Endothelial cell of umbilical vein (primary cell): Measurements from ENCODE around the gene C3orf62. TPM values are rescaled to one million over a fixed set of nuclear protein-coding genes. Genes with fewer than 3 reads are reported as not detected.

Experiments
- BruUV-seq: library from RNA; stranded (reverse); fragments of 400-500 nt; replicated peaks from 2 replicates; lab custom pipeline; 2021; lab: Mats Ljungman, UMichigan
- CTCF ChIA-PET: fragments of 300-600, 350-600 bp; sonication (Branson Sonifier 250); formaldehyde crosslinking; loops from one replicate; lab custom pipeline; 2021; ENCODE audit warnings: antibody characterized with exemption, inconsistent platforms; lab: Charles Lee
- POLR2A ChIA-PET: fragments of 300-600, 350-600 bp; sonication (Branson Sonifier 250); formaldehyde crosslinking; loops from one replicate; lab custom pipeline; 2021; ENCODE audit warnings: antibody characterized with exemption, inconsistent platforms; lab: Charles Lee
- DNase-seq: peaks from one replicate; pipeline ENCODE4 v3.0.0-alpha.2; 2011; ENCODE audit warnings: low read depth, low spot score
- FAIRE-seq: peaks from 2 replicates; lab custom pipeline; 2011; peaks lifted over from hg19 to GRCh38; lab: Jason Lieb, UNC
- H2AFZ ChIP-seq: 2 replicates; pipeline ENCODE4 v1.6.0; 2012; ENCODE audit warnings: low read depth, low read length, control low read depth, inconsistent platforms
- H3K27ac ChIP-seq: 2 replicates; pipeline ENCODE4 v1.5.1; 2011; ENCODE audit warnings: low read depth, mild to moderate bottlenecking, control low read depth, low read length, moderate library complexity; ENCODE audit not compliant: insufficient read depth
- H3K27me3 ChIP-seq, 2 experiments: 2 replicates each; pipeline versions ENCODE4 v1.6.0 to v1.6.1; 2011; ENCODE audit warnings: low read length in 2 of 2, mixed read lengths in 1 of 2; ENCODE audit not compliant: control insufficient read depth in 2 of 2, insufficient read depth in 2 of 2
- H3K36me3 ChIP-seq, 2 experiments: 2 replicates in 1 of 2; 3 replicates in 1 of 2; pipeline ENCODE4 v1.5.1; 2011; ENCODE audit warnings: low read length in 2 of 2, mild to moderate bottlenecking in 1 of 2, moderate library complexity in 1 of 2; ENCODE audit not compliant: control insufficient read depth in 2 of 2, insufficient read depth in 2 of 2; ENCODE audit errors: extremely low read depth in 1 of 2
- H3K4me1 ChIP-seq: 3 replicates; pipeline ENCODE4 v1.5.1; 2011; ENCODE audit warnings: mild to moderate bottlenecking, low read length; ENCODE audit not compliant: control insufficient read depth, insufficient read depth; ENCODE audit errors: extremely low read depth
- H3K4me2 ChIP-seq: 2 replicates; pipeline ENCODE4 v1.6.1; 2011; ENCODE audit warnings: low read length, control low read depth, mixed read lengths; ENCODE audit not compliant: insufficient read depth
- H3K4me3 ChIP-seq, 3 experiments: fragments of 200-600 bp in 1 of 3; sonication (generic), shearing (Covaris generic) in 1 of 3; replicated peaks in 1 of 3; 2 replicates each; pipeline ENCODE4 v1.5.1; 2011 to 2016; ENCODE audit warnings: control low read depth in 3 of 3, low read length in 3 of 3, mild to moderate bottlenecking in 2 of 3, inconsistent platforms in 1 of 3, low read depth in 1 of 3, moderate library complexity in 1 of 3; ENCODE audit not compliant: insufficient read depth in 1 of 3
- H3K79me2 ChIP-seq: 2 replicates; pipeline ENCODE4 v1.6.0; 2012; ENCODE audit warnings: low read length, inconsistent platforms; ENCODE audit not compliant: control insufficient read depth, insufficient read depth
- H3K9ac ChIP-seq: replicated peaks from 2 replicates; pipeline ENCODE3; 2011; ENCODE audit warnings: low read length, control low read depth; ENCODE audit not compliant: insufficient read depth; ENCODE audit errors: extremely low read depth
- H3K9me1 ChIP-seq: replicated peaks from 3 replicates; pipeline ENCODE4 v1.6.0; 2011; ENCODE audit warnings: mild to moderate bottlenecking, low read length; ENCODE audit not compliant: control insufficient read depth, insufficient read depth; ENCODE audit errors: extremely low read depth
- H3K9me3 ChIP-seq: replicated peaks from 2 replicates; pipeline ENCODE4 v1.5.1; 2012; ENCODE audit warnings: low read length, inconsistent platforms; ENCODE audit not compliant: control insufficient read depth, insufficient read depth
- H4K20me1 ChIP-seq: replicated peaks from 2 replicates; pipeline ENCODE3; 2011; ENCODE audit warnings: mild to moderate bottlenecking, low read length; ENCODE audit not compliant: control insufficient read depth, insufficient read depth; ENCODE audit errors: extremely low read depth
- CTCF ChIP-seq, 2 donors: IDR thresholded peaks; 1 replicate in 1 of 2; 2 replicates in 1 of 2; pipeline ENCODE4 v1.5.1; 2011; ENCODE audit warnings: low read length in 2 of 2, mild to moderate bottlenecking in 2 of 2, moderate library complexity in 2 of 2, control low read depth in 1 of 2, inconsistent platforms in 1 of 2, low read depth in 1 of 2; ENCODE audit not compliant: insufficient read depth in 1 of 2; ENCODE audit errors: extremely low read depth in 1 of 2
- EZH2 ChIP-seq: IDR thresholded peaks from 2 replicates; pipeline ENCODE4 v1.6.1; 2012; ENCODE audit warnings: borderline replicate concordance, low read depth, mild to moderate bottlenecking, moderate library complexity, low read length, inconsistent platforms; ENCODE audit not compliant: severe bottlenecking
- FOS ChIP-seq: IDR thresholded peaks from 2 replicates; pipeline ENCODE4 v1.6.1; 2011; ENCODE audit warnings: mild to moderate bottlenecking, low read length, moderate library complexity, borderline replicate concordance; ENCODE audit not compliant: insufficient read depth
- GATA2 ChIP-seq: IDR thresholded peaks from 2 replicates; pipeline ENCODE4 v1.7.0; 2011; ENCODE audit warnings: low read depth, mild to moderate bottlenecking, moderate library complexity, mixed read lengths, low read length; ENCODE audit not compliant: insufficient read length, insufficient read depth
- JUN ChIP-seq: IDR thresholded peaks from 2 replicates; pipeline ENCODE4 v1.6.1; 2011; ENCODE audit warnings: borderline replicate concordance, low read depth; ENCODE audit not compliant: insufficient read length, insufficient read depth
- MAX ChIP-seq: IDR thresholded peaks from 2 replicates; pipeline ENCODE4 v1.6.1; 2011; ENCODE audit not compliant: insufficient read depth, insufficient read length
- MYC ChIP-seq: IDR thresholded peaks from one replicate; pipeline ENCODE4 v1.6.1; 2011; ENCODE audit warnings: mild to moderate bottlenecking, low read depth, low read length
- POLR2A ChIP-seq: IDR thresholded peaks from 2 replicates; pipeline ENCODE4 v1.6.1; 2012; ENCODE audit warnings: low read depth, mild to moderate bottlenecking, control low read depth, low read length
- dilution Hi-C: fragments of 300-500 bp; cut with MboI; formaldehyde crosslinking; loops from one replicate; pipeline ENCODE4 v1.15.0; 2019; ENCODE audit warnings: low sequenced_read_pairs; ENCODE audit not compliant: extremely low pct_ligation_motif_present
- intact Hi-C: fragments of 100-400 bp; cut with micrococcal nuclease; formaldehyde crosslinking; loops from one replicate; pipeline ENCODE4 v1.10.0; 2022
- polyA plus RNA-seq, 4 experiments: library from polyadenylated mRNA; depleted of rRNA in 3 of 4; stranded (reverse) in 3 of 4; unstranded in 1 of 4; fragments of >200 nt; gene quantifications; 2 replicates each; pipeline versions ENCODE4 v1.2.1 to v1.2.3, GENCODE V29; 2011 to 2012; ENCODE audit warnings: missing spikeins in 1 of 4
- total RNA-seq: library from RNA; stranded (reverse); gene quantifications from 2 replicates; pipeline ENCODE4 v1.2.3, GENCODE V29; 2021

The C3orf62 gene
- total and polyA plus RNA-seq, 2 donors (not counting 3 experiments of a cell fraction or from before 2014, with no cell fraction given): 2.8 to 5.6 TPM

GRCh38 chr3:49266410-49267095, 10.5 kb downstream of the C3orf62 start:
- TF ChIP-seq MYC: no peak
- no peak for TF ChIP-seq MAX
- no peak for TF ChIP-seq JUN
- POLR2A ChIA-PET: no interaction called here

DNA sequence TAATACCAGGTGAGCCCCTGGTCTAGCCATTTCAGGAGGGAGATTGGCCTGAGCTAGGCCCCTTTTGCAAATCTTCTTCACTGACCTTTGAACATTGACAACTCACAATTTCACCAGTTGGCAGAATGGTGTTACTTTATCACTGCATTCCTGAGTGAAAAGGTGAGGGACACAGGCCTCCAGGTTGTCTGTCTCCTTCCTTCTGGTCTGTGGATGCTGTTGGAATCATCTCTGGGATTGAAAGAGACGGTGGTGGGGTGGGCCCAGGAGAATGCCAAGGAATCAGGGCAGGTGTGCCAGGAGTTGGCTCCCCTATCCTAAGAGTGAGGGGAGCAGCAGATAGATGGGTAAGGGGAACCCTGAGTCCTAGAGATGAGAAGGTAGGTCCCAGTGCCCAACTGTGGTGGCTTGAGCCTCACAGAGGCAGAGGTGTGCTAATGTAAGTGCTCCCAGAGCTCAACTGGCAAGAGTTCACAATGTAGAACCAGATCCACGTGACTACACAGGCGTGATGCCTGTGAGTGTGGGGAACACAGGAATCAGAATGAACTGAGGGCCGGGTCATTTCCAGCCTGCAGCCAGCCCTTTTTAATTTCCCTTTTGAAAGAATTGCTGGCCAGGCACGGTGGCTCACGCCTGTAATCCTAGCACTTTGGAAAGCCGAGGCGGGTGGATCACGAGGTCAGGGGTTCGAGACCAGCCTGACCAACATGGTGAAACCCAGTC, 11.2 kb downstream of the C3orf62 start:
- CTCF ChIA-PET: interaction anchor here (1.0 to 1.5 kb wide), 3 partner anchors 11 to 95 kb away, joined by 4 to 10 read pairs (median 4); partner anchors contain the start of gene KLHDC8B
- no peak overlapping the region for H3K9ac ChIP-seq
- intact Hi-C loops: no loop called here
- no peaks in the 10 kb centered on the region for H3K9me1 ChIP-seq
- H2AFZ ChIP-seq: no peak overlapping the region
- H3K27ac ChIP-seq: no peak overlapping the region
- H3K79me2 ChIP-seq: no peaks in the 10 kb centered on the region
- TF ChIP-seq FOS: no peak
- TF ChIP-seq EZH2: no peak
- TF ChIP-seq CTCF (IDR thresholded peaks at IDR 0.05; ENCODE audit: extremely low read depth in 1 of 2, insufficient read depth in 1 of 2, low read depth in 1 of 2, low read length in 2 of 2): no peak
- TF ChIP-seq POLR2A: no peak
- TF ChIP-seq GATA2: no peak
- no peak for DNase-seq
- H3K4me1 ChIP-seq: no peaks in the 10 kb centered on the region
- H4K20me1 ChIP-seq: no peaks in the 10 kb centered on the region
- H3K4me3 ChIP-seq: no peak overlapping the region
- POLR2A ChIA-PET: no interaction called here
- no peak overlapping the region for H3K4me2 ChIP-seq
- H3K27me3 ChIP-seq: no peaks in the 10 kb centered on the region
- no peak for FAIRE-seq
- no peaks in the 10 kb centered on the region for H3K9me3 ChIP-seq
- dilution Hi-C loops: no loop called here
- H3K36me3 ChIP-seq: no peaks in the 10 kb centered on the region
- no TSS peak for BruUV-seq

More at GRCh38 chr3:49266410-49267095, 10.5 kb downstream of the C3orf62 start:
- Histone ChIP-seq H3K9me3 (no peaks in the 10 kb centered on the region), H2AFZ (no peak overlapping the region), H3K9ac (no peak overlapping the region), H3K27ac (no peak overlapping the region), H4K20me1 (no peaks in the 10 kb centered on the region), H3K4me3 (no peak overlapping the region), H3K79me2 (no peaks in the 10 kb centered on the region), H3K27me3 (no peaks in the 10 kb centered on the region), H3K4me1 (no peaks in the 10 kb centered on the region), H3K4me2 (no peak overlapping the region), H3K9me1 (no peaks in the 10 kb centered on the region), H3K36me3 (no peaks in the 10 kb centered on the region)
- no TSS peak for BruUV-seq
- CTCF ChIA-PET: interaction anchor here (1.0 to 1.5 kb wide), 3 partner anchors 12 to 95 kb away, joined by 4 to 10 read pairs (median 4); partner anchors contain the start of gene KLHDC8B
- intact Hi-C loops: no loop called here
- FAIRE-seq: no peak
- dilution Hi-C loops: no loop called here
- no peak for DNase-seq
